BJ (cell line): ENCODE data around the gene PALM. TPM values are rescaled to one million over a fixed set of nuclear protein-coding genes. Genes with fewer than 3 reads are reported as not detected.

Experiments
- CTCF ChIA-PET: fragments of 350-600 bp; formaldehyde crosslinking; extraction: SDS; loops from one replicate; lab custom pipeline; 2021; ENCODE audit warnings: antibody characterized with exemption, inconsistent platforms; lab: Yijun Ruan, JAX
- POLR2A ChIA-PET: fragments of 300-600 bp; sonication (Branson Sonifier 250); formaldehyde crosslinking; extraction: SDS; loops from one replicate; lab custom pipeline; 2021; ENCODE audit warnings: antibody characterized with exemption; lab: Charles Lee
- DNase-seq: peaks from one replicate; pipeline ENCODE4 v3.0.0-alpha.2; 2011; ENCODE audit warnings: low read depth
- H3K27me3 ChIP-seq: 2 replicates; pipeline ENCODE4 v1.6.0; 2011; ENCODE audit warnings: low read length; ENCODE audit not compliant: control insufficient read depth, insufficient read depth
- H3K36me3 ChIP-seq: 2 replicates; pipeline ENCODE4 v1.5.1; 2011; ENCODE audit warnings: low read length; ENCODE audit not compliant: control insufficient read depth, insufficient read depth
- H3K4me3 ChIP-seq: 2 replicates; pipeline ENCODE4 v1.5.1; 2011; ENCODE audit warnings: low read depth, mild to moderate bottlenecking, control low read depth, low read length
- polyA plus RNA-seq: library from polyadenylated mRNA; depleted of rRNA; stranded (reverse); fragments of >200 nt; gene quantifications from 2 replicates; pipeline ENCODE4 v1.2.3, GENCODE V29; 2011
- TF ChIP-seq, protein P1 (sequence below): IDR thresholded peaks from 2 replicates; pipeline ENCODE4 v1.5.1; 2011; ENCODE audit warnings: low read depth, mild to moderate bottlenecking, control low read depth, inconsistent platforms, low read length, moderate library complexity; ENCODE audit not compliant: insufficient read depth

Gene PALM
- polyA plus RNA-seq, 1 experiment: 1.2 TPM

DNA sequence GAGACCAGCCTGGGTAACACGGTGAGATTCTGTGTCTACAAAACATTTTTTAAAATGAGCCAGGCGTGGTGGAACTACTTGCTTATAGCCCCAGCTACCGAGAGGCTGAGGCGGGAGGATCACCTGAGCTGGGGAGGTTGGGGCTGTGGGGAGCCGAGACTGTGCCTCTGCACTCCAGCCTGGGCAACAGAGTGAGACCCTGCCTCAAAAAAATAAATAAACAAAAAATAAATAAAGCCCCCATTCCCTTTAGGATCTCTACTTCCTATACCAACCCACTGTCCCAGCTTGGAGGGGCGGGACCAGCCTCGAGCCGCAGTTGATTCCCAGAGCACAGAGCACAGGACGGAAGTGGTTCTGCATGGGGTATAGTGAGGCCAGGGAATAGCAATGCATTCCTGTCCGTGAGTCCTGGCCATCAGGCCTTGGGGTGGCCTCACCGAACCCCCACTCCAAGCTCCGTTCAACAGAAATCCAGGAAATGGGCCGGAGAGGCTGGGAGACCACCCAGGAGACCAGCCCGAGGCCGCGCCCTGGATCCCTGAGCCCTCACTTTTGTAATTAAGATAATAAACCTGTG lies 83.7 kb downstream of the PALM start:
- Histone ChIP-seq H3K27me3 (no peaks in the 10 kb centered on the region), H3K4me3 (no peak overlapping the region), H3K36me3 (no peaks in the 10 kb centered on the region; the same call in 1 of the 2 replicates)
- ChIA-PET CTCF (no interaction called here), POLR2A (no interaction called here)
- TF ChIP-seq, protein P1, sequence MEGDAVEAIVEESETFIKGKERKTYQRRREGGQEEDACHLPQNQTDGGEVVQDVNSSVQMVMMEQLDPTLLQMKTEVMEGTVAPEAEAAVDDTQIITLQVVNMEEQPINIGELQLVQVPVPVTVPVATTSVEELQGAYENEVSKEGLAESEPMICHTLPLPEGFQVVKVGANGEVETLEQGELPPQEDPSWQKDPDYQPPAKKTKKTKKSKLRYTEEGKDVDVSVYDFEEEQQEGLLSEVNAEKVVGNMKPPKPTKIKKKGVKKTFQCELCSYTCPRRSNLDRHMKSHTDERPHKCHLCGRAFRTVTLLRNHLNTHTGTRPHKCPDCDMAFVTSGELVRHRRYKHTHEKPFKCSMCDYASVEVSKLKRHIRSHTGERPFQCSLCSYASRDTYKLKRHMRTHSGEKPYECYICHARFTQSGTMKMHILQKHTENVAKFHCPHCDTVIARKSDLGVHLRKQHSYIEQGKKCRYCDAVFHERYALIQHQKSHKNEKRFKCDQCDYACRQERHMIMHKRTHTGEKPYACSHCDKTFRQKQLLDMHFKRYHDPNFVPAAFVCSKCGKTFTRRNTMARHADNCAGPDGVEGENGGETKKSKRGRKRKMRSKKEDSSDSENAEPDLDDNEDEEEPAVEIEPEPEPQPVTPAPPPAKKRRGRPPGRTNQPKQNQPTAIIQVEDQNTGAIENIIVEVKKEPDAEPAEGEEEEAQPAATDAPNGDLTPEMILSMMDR: no peak
- no peak for DNase-seq

DNA sequence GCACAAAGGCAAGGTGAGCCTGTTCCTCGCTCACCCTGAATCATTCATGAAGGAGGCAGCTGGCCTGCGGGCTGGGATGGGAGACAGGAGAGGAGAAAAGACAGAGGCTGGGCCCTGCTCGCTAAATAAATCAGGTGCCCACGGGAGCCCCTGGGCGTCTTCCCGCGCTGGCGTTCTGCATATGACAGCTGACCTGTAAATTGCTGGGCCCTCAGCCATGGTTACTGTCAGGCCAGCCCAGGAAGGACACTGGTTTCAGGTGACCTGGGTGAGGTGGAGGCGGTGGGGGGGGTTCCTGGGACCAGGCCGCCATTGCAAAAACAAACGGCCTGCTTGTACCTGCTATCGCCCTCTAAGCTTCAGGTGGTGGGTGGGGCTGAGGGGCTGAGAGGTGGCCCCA lies 85.1 kb downstream of the PALM start:
- TF ChIP-seq, protein P1: no peak
- no peaks in the 10 kb centered on the region for H3K27me3 ChIP-seq
- H3K36me3 ChIP-seq: no peaks in the 10 kb centered on the region; the same call in 1 of the 2 replicates
- no peak overlapping the region for H3K4me3 ChIP-seq
- CTCF ChIA-PET: interaction anchor here (0.8 kb wide), 1 partner anchor 24 kb away, joined by 3 read pairs; no protein-coding TSS in a partner anchor
- no peak for DNase-seq
- POLR2A ChIA-PET: no interaction called here

- TF ChIP-seq, protein P1: no peak
- Histone ChIP-seq H3K4me3 (no peak overlapping the region), H3K27me3 (no peaks in the 10 kb centered on the region), H3K36me3 (no peaks in the 10 kb centered on the region)
- CTCF ChIA-PET: interaction anchor here (1.2 kb wide), 1 partner anchor 25 kb away, joined by 3 read pairs; no protein-coding TSS in a partner anchor
- POLR2A ChIA-PET: no interaction called here
- no peak for DNase-seq
Observed at GRCh38 chr19:795073-795611, 86.4 kb downstream of the PALM start.

- Histone ChIP-seq H3K4me3 (peak overlapping the region; percentile 63), H3K36me3 (0 out of 2 replicates have a peak, but pooled peaks cover 2% of the 10 kb centered on the region), H3K27me3 (no peaks in the 10 kb centered on the region)
- DNase-seq: no peak
- ChIA-PET POLR2A (no interaction called here), CTCF (interaction anchor here (1.1 to 1.2 kb wide), 2 partner anchors 26 to 27 kb away, joined by 3 read pairs; no protein-coding TSS in a partner anchor)
- TF ChIP-seq, protein P1: no peak
Observed at GRCh38 chr19:795691-796581, 87.2 kb downstream of the PALM start.
